Effector memory CD8-positive, alpha-beta T cell (primary cell): ENCODE results near the gene AQR.
"Not testable (repeated sequence)": the region's sequence is repeated elsewhere in the genome, so short reads cannot be mapped to it uniquely, and the experiment has no call there.

Source experiments
- ATAC-seq: fragments of 150-1000 bp; cut with Tn5 transposase; replicated peaks from 2 replicates; pipeline ENCODE4 v1.10.0; 2021; ENCODE audit warnings: mild to moderate bottlenecking, moderate library complexity
- DNase-seq, 3 experiments: peaks; one replicate each; pipeline ENCODE4 v3.0.0; 2021
- H3K27ac Mint-ChIP-seq, 2 donors: one replicate each; pipeline ENCODE4 v1.8.0; 2022; ENCODE audit warnings: mild to moderate bottlenecking in 2 of 2, mixed read lengths in 2 of 2, moderate library complexity in 2 of 2
- H3K27me3 Mint-ChIP-seq, 2 donors: one replicate each; pipeline ENCODE4 v1.8.0; 2022; ENCODE audit warnings: mixed read lengths in 2 of 2
- H3K36me3 Mint-ChIP-seq: one replicate; pipeline ENCODE4 v1.8.0; 2022; ENCODE audit warnings: mild to moderate bottlenecking, moderate library complexity, mixed read lengths; ENCODE audit not compliant: insufficient read depth
- H3K4me1 Mint-ChIP-seq, 2 donors: one replicate each; pipeline ENCODE4 v1.8.0; 2022; ENCODE audit warnings: low read depth in 2 of 2, mixed read lengths in 2 of 2
- H3K4me3 Mint-ChIP-seq, 2 donors: one replicate each; pipeline ENCODE4 v1.8.0; 2022; ENCODE audit warnings: mild to moderate bottlenecking in 2 of 2, mixed read lengths in 2 of 2, moderate library complexity in 2 of 2
- H3K9me3 Mint-ChIP-seq, 2 donors: one replicate each; pipeline ENCODE4 v1.8.0; 2022; ENCODE audit warnings: mixed read lengths in 2 of 2

The AQR gene

DNA sequence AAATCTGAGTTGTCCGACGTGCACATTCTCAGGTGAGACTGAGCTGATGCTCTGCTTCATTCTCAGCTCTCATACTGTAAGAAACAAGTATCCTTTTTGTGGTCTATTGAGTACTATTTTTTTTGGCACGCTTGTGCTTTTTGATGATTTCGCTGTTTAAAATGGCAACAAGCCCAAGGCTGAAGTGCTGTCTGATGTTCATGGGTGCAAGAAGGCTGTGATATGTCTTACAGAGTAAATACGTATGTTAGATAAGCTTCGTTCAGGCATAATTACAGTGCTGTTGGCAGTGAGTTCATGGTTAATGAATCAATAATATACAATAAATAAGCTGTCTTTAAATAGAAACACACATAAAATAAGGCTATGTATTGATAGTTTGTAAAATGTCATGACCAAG lies 27.2 kb downstream of the AQR start:
- ATAC-seq (no peak), DNase-seq (no peak)
- Mint-ChIP-seq H3K36me3 (peaks cover 64% of the 10 kb centered on the region), H3K27ac (peak overlapping the region in 1 of 2 donors; percentile 25), H3K9me3 (no peaks in the 10 kb centered on the region), H3K4me3 (no peak overlapping the region), H3K27me3 (no peaks in the 10 kb centered on the region), H3K4me1 (no peaks in the 10 kb centered on the region)

DNA sequence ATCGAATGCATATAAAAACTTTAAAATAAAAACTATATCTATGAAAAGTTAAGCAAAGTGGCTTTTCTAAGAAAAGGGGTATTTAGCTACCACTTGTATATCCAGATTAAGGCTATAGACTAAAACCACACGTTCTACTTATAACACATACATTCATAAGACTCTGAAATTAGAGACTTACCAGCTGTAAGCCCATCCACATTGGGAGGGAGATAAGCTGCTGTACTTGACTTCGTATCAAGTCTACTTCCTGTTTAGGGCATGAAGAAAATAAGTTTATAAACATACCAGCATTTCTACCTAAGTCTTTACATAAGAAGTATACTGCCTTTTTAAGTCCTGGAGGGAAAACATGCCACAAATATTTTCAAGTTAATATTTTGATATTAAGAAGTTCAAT lies 27.7 kb downstream of the AQR start:
- no peaks in the 10 kb centered on the region for H3K27me3 Mint-ChIP-seq

DNA sequence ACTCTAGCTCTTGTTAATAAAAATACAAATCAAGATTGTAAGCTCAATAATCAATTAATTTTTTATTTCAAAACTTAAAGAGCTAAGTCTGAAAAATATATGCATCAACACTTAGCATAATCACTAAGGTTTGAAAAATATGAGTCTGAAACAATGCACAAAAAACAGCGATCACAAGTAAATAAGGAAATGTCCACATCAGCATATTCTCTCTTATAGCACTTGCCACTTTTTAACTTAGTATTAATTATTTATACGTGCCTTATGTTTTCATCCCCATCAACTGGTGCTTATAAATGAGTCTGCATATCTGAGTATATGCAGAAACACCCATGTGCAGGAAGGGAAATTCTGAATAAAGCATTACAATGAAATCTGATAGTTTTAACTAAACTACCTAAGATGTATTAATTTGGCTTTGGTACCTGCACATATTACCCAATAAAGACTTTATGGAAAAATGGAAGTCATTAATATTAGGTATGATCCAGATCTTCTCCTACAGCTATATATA lies 28.3 kb downstream of the AQR start:
- peaks cover 72% of the 10 kb centered on the region for H3K36me3 Mint-ChIP-seq
- H3K27me3 Mint-ChIP-seq, result no peaks in the 10 kb centered on the region
- ATAC-seq, result no peak
- H3K9me3 Mint-ChIP-seq, result no peaks in the 10 kb centered on the region
- no peaks in the 10 kb centered on the region for H3K4me1 Mint-ChIP-seq
- H3K4me3 Mint-ChIP-seq, result no peak overlapping the region
- H3K27ac Mint-ChIP-seq, result no peak overlapping the region
- DNase-seq, result no peak

More for the DNA sequence above, 27.7 kb downstream of the AQR start:
- Mint-ChIP-seq H3K9me3 (no peaks in the 10 kb centered on the region), H3K27ac (no peak overlapping the region), H3K4me1 (no peaks in the 10 kb centered on the region), H3K4me3 (no peak overlapping the region), H3K36me3 (peaks cover 66% of the 10 kb centered on the region)
- ATAC-seq, result no peak
- no peak for DNase-seq

DNA sequence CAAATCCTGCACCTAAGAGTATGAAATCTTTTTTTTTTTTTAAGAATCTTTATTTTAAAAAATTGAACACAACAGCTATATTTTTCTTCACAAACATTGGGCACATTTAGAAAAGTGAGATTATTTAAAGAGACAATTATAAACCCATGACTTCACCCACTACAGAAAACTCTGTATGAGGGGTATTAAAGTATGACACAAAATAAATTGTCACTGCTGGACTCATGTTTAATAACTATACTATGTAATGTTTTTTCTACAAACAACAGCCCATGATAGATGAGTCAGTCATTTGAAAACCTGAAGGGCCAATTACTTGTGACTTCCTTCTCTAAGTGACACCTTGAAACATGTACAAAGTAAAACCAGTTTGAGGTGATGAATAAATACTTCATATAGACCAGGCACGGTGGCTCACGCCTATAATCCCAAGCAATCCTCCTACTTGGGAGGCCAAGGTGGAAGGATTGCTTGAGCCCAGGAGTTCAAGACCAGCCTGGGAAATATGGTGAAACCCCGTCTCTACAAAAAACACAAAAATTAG lies 36.0 kb downstream of the AQR start:
- Mint-ChIP-seq H3K9me3 (no peaks in the 10 kb centered on the region), H3K4me3 (no peak overlapping the region), H3K27ac (peak overlapping the region in 1 of 2 donors; percentile 52), H3K36me3 (peaks cover 80% of the 10 kb centered on the region), H3K4me1 (no peaks in the 10 kb centered on the region), H3K27me3 (no peaks in the 10 kb centered on the region)
- no peak for ATAC-seq
- no peak for DNase-seq

DNA sequence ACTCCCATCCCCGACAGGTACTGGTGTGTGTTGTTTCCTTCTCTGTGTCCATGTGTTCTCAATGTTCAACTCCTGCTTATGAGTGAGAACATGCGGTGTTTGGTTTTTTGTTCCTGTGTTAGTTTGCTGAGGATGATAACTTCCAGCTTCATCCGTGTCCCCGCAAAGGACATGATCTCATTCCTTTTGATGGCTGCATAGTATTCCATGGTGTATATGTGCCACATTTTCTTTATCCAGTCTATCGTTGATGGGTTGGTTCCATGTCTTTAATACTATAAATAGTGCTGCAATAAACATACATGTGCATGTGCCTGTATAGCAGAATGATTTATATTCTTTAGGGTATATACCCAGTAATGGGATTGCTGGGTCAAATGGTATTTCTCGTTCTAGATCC lies 41.2 kb downstream of the AQR start:
- H3K36me3 Mint-ChIP-seq, result peaks cover 67% of the 10 kb centered on the region
- H3K4me3 Mint-ChIP-seq, ATAC-seq, H3K9me3 Mint-ChIP-seq, H3K27me3 Mint-ChIP-seq, H3K27ac Mint-ChIP-seq, H3K4me1 Mint-ChIP-seq, DNase-seq: not testable (repeated sequence)

DNA sequence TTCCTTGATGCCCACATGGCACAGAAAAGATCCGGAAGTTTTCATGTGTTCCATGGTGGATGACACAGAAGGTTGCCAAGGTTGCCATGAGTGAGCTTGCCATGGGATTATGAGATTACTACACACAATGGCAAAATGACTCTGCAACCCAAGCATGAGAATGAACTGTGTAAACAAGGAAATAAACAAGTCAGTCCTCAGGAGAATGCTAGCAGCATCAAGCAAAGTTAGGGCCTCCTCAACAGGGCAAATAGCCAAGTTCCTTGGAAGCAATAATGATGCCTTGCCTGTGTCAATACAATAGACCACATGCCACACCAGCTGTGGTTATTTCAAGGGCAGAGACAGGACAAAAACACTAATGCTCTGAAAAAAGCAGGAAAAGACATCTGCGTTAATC lies 41.8 kb downstream of the AQR start:
- ATAC-seq (no peak), DNase-seq (no peak)
- Mint-ChIP-seq H3K9me3 (no peaks in the 10 kb centered on the region), H3K36me3 (peaks cover 65% of the 10 kb centered on the region), H3K4me3 (no peak overlapping the region), H3K4me1 (no peaks in the 10 kb centered on the region), H3K27ac (no peak overlapping the region), H3K27me3 (no peaks in the 10 kb centered on the region)

DNA sequence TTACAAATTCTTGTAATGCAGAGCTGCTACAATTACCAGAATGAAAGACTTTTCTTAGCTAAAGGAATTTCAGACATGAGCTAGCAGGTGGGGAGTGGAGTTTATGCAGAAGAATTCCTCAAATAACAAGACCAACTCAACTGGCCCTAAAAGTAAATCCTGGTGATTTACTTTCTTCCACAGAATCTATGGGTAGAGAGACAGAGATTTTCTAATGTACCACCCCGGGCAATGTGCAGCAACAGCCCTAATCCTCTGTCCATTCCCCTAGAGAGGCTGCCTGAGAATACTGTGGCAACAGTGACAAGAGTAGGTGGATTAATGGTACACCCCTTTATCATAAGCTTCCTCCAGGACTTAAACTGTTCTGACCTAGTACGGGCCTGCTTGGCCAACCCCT lies 55.2 kb downstream of the AQR start:
- DNase-seq (no peak), ATAC-seq (no peak)
- H3K36me3 Mint-ChIP-seq, result peaks cover 94% of the 10 kb centered on the region
- H3K27me3 Mint-ChIP-seq, result no peaks in the 10 kb centered on the region
- no peaks in the 10 kb centered on the region for H3K9me3 Mint-ChIP-seq
- no peak overlapping the region for H3K4me3 Mint-ChIP-seq
- H3K4me1 Mint-ChIP-seq, result no peaks in the 10 kb centered on the region
- no peak overlapping the region for H3K27ac Mint-ChIP-seq

DNA sequence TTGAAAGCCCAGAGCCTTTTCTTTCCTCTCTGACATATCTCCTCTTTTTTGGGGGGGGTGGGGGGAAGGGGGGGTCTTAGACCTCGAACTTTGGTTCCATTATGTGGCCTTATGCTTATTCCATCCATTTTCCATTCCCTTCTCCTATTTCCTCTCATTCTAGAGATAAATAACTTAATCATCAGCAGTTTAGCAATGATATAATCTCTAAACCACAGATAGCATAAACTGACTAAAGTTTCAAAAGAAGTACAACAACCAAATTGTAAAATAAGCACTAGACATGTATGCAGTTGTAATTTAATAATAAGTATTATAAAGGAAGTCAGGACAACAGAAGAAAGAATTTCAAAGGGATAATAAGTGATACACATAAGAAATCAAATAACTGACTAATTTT lies 64.5 kb downstream of the AQR start:
- H3K36me3 Mint-ChIP-seq, result peaks cover 38% of the 10 kb centered on the region
- ATAC-seq, result no peak

DNA sequence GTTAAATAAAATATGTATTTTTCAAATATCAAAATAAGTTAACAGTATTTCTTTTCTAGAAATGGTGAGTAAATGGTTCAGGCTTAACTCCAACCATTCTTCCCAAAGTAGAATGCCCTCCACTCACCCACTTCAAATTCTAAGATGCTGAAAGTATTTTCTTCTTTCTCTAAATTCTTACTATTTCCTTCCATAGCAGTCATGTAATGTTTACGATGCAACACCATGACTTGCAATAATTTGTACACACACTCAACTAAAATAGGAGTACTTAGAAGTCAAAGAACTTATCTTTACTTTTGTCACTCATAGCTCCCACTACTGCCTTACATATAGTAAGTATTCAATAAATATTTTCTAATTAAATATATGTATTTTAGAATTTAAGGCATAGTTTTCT lies 65.0 kb downstream of the AQR start:
- no peaks in the 10 kb centered on the region for H3K4me1 Mint-ChIP-seq
- H3K9me3 Mint-ChIP-seq, result no peaks in the 10 kb centered on the region
- H3K36me3 Mint-ChIP-seq, result peaks cover 33% of the 10 kb centered on the region
- ATAC-seq, result no peak
- no peak overlapping the region for H3K27ac Mint-ChIP-seq
- no peak overlapping the region for H3K4me3 Mint-ChIP-seq
- no peak for DNase-seq
- no peaks in the 10 kb centered on the region for H3K27me3 Mint-ChIP-seq

More for the DNA sequence above, 64.5 kb downstream of the AQR start:
- DNase-seq, result no peak
- no peak overlapping the region for H3K4me3 Mint-ChIP-seq
- H3K27ac Mint-ChIP-seq, result no peak overlapping the region
- no peaks in the 10 kb centered on the region for H3K4me1 Mint-ChIP-seq
- no peaks in the 10 kb centered on the region for H3K27me3 Mint-ChIP-seq
- no peaks in the 10 kb centered on the region for H3K9me3 Mint-ChIP-seq

DNA sequence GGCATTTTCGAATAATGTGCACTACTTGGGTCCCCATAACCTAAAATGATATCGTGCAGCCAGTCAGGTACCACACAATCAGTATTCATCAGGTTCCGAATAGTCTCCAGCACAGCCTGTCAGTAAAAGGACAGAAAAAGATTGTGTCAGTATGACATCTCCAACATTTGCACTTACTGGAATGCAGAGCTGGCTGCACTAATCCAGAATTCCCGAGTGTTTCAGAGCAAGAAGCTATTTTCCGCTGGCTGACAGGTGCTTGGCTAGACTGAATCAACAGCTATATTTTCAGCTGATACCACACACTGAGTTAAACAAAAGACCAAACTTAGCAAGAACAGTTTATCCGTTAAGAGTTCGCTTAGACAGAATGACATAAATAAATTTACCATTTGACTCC lies 68.8 kb downstream of the AQR start:
- H3K36me3 Mint-ChIP-seq, result peaks cover 35% of the 10 kb centered on the region
- H3K27me3 Mint-ChIP-seq, result no peaks in the 10 kb centered on the region
- no peaks in the 10 kb centered on the region for H3K4me1 Mint-ChIP-seq
- ATAC-seq, result no peak
- H3K4me3 Mint-ChIP-seq, result no peak overlapping the region
- no peaks in the 10 kb centered on the region for H3K9me3 Mint-ChIP-seq
- H3K27ac Mint-ChIP-seq, result no peak overlapping the region
- no peak for DNase-seq

DNA sequence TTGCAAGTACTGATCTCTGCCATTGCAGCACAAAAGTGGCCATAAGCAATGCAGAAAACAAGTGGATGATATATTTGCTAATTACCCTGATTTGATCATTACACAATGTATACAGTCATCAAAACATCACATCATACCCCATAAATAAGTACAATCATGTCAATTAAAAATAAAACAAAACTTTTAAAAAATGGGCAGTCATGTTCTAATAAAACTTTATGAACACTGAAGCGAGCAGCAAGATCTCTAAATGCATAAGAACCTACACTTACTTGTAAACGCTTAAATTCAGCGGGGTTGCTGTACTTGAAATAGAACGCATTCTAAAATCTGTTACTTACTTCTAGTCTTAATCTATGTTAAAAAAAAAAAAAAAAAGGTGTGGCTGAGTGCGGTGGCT lies 73.4 kb downstream of the AQR start:
- no peaks in the 10 kb centered on the region for H3K4me1 Mint-ChIP-seq
- DNase-seq (no peak), ATAC-seq (no peak)
- no peaks in the 10 kb centered on the region for H3K27me3 Mint-ChIP-seq
- H3K27ac Mint-ChIP-seq, result peak overlapping the region in 1 of 2 donors; percentile 28
- peaks cover 2 to 5% of the 10 kb centered on the region in 2 donors for H3K9me3 Mint-ChIP-seq
- H3K4me3 Mint-ChIP-seq, result no peak overlapping the region
- peaks cover 54% of the 10 kb centered on the region for H3K36me3 Mint-ChIP-seq

DNA sequence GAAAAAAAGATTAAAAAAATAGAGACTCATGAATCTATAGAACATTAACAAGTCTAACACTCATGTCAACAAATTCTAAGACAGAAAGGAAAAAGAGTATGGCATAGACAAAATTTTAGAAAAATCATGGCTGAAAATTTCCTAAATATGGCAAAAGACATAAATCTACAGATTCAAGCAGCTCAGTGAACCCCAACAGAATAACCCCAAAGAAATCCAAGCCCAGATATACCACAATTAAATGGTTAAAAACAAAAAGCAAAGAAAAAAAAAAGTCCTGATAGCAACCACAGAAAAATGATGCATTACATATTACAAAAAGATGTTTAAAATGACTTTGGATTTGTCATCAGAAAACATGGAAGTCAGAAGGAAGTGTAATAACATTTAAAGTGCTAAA lies 75.6 kb downstream of the AQR start:
- Mint-ChIP-seq H3K27ac (no peak overlapping the region), H3K4me3 (no peak overlapping the region), H3K4me1 (peaks cover 0 to 3% of the 10 kb centered on the region in 2 donors), H3K36me3 (peaks cover 66% of the 10 kb centered on the region), H3K27me3 (no peaks in the 10 kb centered on the region), H3K9me3 (peaks cover 2 to 5% of the 10 kb centered on the region in 2 donors)
- ATAC-seq (no peak), DNase-seq (no peak)

DNA sequence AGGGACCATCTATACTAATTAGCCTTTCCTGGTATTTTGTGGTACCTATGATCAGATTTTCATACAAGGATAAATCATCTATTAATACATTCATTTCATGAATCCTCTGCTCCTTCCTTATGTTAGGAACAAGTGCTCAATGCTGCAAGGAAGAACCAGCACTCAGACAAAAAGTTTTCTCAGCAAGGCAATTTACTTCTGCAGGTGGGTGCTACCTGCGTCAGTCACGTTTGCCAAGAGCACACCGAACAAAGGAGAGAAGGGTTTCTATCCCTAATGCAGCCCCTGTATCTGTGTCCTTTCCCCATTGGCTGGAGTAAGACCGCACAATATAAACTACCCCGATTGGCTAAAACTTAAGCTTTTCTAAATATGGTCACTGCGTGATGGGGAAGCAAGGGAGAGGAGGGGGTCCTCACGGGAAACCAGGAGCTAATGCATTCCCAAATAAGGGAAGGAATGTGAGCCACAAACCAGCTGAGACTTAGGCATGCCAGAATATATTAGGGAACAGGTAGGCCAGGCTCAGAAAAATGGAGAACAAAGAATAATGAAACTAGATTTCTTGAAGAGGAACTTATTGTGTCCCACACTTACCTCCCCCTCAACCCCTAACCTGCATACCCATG lies 76.5 kb downstream of the AQR start:
- ATAC-seq (no peak), DNase-seq (no peak)
- Mint-ChIP-seq H3K4me3 (no peak overlapping the region), H3K36me3 (peaks cover 66% of the 10 kb centered on the region), H3K9me3 (peaks cover 2 to 5% of the 10 kb centered on the region in 2 donors), H3K27me3 (no peaks in the 10 kb centered on the region), H3K27ac (no peak overlapping the region), H3K4me1 (peaks cover 0 to 3% of the 10 kb centered on the region in 2 donors)

DNA sequence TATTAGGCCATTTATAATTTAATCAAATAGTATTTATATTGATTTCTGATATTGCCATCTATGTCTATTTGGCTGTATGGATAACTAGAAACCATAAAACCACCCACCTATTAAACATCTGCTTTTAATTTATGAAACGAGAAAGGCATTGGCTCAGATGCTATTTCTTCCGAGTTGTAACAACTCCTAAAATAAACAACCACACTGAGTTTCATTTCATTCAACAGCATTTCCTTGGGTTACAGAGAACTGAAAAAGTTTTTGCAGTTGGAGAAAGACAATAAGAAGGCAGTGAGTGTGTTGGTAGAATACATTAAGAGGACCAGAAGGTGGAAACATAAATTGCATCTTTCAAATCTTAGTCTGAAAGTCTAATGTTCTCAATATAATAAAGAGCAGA lies 79.1 kb downstream of the AQR start:
- no peak overlapping the region for H3K27ac Mint-ChIP-seq
- no peak overlapping the region for H3K4me3 Mint-ChIP-seq
- peaks cover 77% of the 10 kb centered on the region for H3K36me3 Mint-ChIP-seq
- peaks cover 2 to 5% of the 10 kb centered on the region in 2 donors for H3K9me3 Mint-ChIP-seq
- DNase-seq (no peak), ATAC-seq (no peak)
- no peaks in the 10 kb centered on the region for H3K27me3 Mint-ChIP-seq
- H3K4me1 Mint-ChIP-seq, result peaks cover 0 to 7% of the 10 kb centered on the region in 2 donors
